Glutamatergic neuron (in vitro differentiated cells): ENCODE measurements around the gene MED12L. TPM values are rescaled to one million over a fixed set of nuclear protein-coding genes. Genes with fewer than 3 reads are reported as not detected.

Experiments used
- DNase-seq: peaks from one replicate; pipeline ENCODE4 v3.0.0; 2022
- H3K27ac Mint-ChIP-seq: one replicate; pipeline ENCODE4 v1.8.0; 2020; ENCODE audit warnings: mild to moderate bottlenecking, mixed read lengths, inconsistent platforms; ENCODE audit not compliant: unreplicated experiment
- H3K27me3 Mint-ChIP-seq: one replicate; pipeline ENCODE4 v1.8.0; 2020; ENCODE audit warnings: mild to moderate bottlenecking, moderate library complexity, mixed read lengths, inconsistent platforms; ENCODE audit not compliant: unreplicated experiment
- H3K36me3 Mint-ChIP-seq: one replicate; pipeline ENCODE4 v1.8.0; 2020; ENCODE audit warnings: mild to moderate bottlenecking, mixed read lengths, inconsistent platforms; ENCODE audit not compliant: unreplicated experiment
- H3K4me1 Mint-ChIP-seq: one replicate; pipeline ENCODE4 v1.8.0; 2020; ENCODE audit warnings: mild to moderate bottlenecking, low read depth, mixed read lengths, inconsistent platforms; ENCODE audit not compliant: unreplicated experiment
- H3K4me3 Mint-ChIP-seq: one replicate; pipeline ENCODE4 v1.8.0; 2020; ENCODE audit warnings: mild to moderate bottlenecking, mixed read lengths, inconsistent platforms; ENCODE audit not compliant: unreplicated experiment
- H3K9me3 Mint-ChIP-seq: one replicate; pipeline ENCODE4 v1.8.0; 2020; ENCODE audit warnings: mild to moderate bottlenecking, moderate library complexity, mixed read lengths, inconsistent platforms; ENCODE audit not compliant: unreplicated experiment
- total RNA-seq: library from RNA; stranded (reverse); fragmentation: NEBNext Ultra II Directional; extraction: Animal tissue kit (Norgen Biotek cat#: 25700); gene quantifications from one replicate; pipeline ENCODE4 v1.2.1, GENCODE V29; 2021; ENCODE audit not compliant: unreplicated experiment
- TF ChIP-seq, protein P1 (sequence below): fragments of 200-600 bp; sonication (generic); IDR thresholded peaks from one replicate; pipeline ENCODE4 v1.5.0; 2021; ENCODE audit not compliant: partially characterized antibody, unreplicated experiment

The MED12L gene
- total RNA-seq, 1 donor from 2014 or later: 7.8 TPM

DNA sequence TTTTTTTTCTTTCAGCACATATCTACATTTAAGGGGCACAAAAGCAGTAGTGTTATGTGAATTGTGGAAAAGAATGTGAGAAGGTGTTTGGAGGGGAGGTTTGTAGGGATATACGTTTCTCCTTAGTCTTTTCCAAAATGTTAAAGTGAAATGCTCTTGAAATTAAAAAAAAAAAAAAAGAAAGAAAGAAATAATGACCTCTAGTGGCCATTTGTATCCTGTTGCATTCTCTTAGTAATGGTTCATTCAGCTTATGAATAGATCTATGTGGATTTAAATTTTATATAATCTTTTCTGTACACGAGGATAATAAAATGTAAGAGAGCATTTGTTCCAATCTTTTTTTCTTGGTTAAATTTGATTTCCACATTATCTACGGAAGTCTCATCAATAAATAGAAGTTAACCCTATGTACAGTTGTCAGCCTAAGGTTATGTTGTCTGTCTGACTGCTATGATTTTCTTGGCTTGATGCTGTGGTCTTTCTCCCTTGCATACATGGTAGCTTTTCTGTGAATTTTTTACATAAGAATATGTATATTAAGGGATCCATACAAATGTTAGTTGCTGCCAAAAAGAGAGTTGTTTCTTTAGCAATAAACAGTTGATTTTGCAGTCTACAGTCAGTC is 242.2 kb downstream of the MED12L start:
- H3K27me3 Mint-ChIP-seq: no peaks in the 10 kb centered on the region
- H3K27ac Mint-ChIP-seq: no peak overlapping the region
- TF ChIP-seq, protein P1, sequence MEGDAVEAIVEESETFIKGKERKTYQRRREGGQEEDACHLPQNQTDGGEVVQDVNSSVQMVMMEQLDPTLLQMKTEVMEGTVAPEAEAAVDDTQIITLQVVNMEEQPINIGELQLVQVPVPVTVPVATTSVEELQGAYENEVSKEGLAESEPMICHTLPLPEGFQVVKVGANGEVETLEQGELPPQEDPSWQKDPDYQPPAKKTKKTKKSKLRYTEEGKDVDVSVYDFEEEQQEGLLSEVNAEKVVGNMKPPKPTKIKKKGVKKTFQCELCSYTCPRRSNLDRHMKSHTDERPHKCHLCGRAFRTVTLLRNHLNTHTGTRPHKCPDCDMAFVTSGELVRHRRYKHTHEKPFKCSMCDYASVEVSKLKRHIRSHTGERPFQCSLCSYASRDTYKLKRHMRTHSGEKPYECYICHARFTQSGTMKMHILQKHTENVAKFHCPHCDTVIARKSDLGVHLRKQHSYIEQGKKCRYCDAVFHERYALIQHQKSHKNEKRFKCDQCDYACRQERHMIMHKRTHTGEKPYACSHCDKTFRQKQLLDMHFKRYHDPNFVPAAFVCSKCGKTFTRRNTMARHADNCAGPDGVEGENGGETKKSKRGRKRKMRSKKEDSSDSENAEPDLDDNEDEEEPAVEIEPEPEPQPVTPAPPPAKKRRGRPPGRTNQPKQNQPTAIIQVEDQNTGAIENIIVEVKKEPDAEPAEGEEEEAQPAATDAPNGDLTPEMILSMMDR: peak; percentile 74
- peaks cover 1% of the 10 kb centered on the region for H3K9me3 Mint-ChIP-seq
- DNase-seq: no peak
- no peaks in the 10 kb centered on the region for H3K36me3 Mint-ChIP-seq
- no peak overlapping the region for H3K4me3 Mint-ChIP-seq
- H3K4me1 Mint-ChIP-seq: no peaks in the 10 kb centered on the region

DNA sequence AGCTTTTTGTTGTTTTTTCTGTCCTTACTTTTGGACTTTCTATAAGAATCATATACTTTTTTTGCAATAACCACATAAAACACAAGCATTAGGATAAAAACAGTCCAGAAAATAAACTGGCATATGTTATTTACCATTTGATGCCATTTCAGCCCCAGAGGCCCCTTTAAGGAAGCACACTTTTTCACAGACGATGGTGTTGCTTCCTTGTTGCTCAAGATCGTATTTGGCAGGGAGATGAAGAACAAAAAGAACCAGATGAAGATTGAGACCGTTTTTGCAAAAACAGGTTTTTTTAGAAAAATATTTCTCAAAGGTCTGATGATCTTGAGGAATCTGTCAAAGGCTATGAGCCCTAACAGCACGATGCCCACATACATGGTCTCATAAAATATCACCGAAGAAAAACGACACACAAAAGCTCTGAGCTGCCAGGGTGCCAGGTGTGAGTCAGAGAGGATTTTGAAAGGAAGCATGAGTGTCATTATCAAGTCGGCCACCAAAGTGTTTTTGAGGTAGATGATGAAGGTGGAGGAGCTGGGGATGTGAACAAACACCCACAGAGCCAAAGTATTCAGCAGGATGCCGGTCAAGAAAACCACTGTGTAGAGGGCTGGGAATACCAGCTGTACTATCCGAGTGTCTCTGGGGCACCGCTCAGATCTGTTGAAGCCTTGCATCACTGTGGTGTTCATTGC is 243.0 kb downstream of the MED12L start:
- Mint-ChIP-seq H3K9me3 (no peaks in the 10 kb centered on the region), H3K4me1 (no peaks in the 10 kb centered on the region), H3K36me3 (no peaks in the 10 kb centered on the region), H3K27me3 (no peaks in the 10 kb centered on the region), H3K27ac (no peak overlapping the region), H3K4me3 (no peak overlapping the region)
- TF ChIP-seq, protein P1: no peak
- no peak for DNase-seq

DNA sequence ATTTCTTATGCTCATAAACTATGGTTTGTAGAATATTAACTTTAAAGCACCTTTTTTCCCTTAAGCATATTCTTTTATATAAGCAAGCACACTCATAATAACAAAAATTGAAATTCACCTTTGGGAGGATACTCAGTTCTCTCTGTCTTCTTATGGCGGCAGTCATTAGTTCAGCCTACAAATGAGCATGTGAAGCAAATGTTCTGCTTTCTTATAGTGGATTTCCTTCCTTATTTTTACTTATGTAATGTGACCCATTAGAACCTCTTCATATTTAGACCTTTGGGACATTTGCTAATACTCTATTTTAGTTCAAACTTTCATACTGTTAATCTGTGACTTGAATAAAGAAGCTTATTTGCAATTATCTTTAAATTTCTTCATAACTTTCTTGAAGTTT is 243.9 kb downstream of the MED12L start, which contains the start of gene P2RY13:
Gene P2RY13, minus strand, starts transcription at position 187 of the 400 bp plus-strand sequence. Its CDS starts 21 bp downstream, at position 166.
- TF ChIP-seq, protein P1: no peak
- H3K36me3 Mint-ChIP-seq: no peaks in the 10 kb centered on the region
- no peak within 1 kb of the TSS for H3K27ac Mint-ChIP-seq
- H3K27me3 Mint-ChIP-seq: no peaks in the 10 kb centered on the region
- H3K4me3 Mint-ChIP-seq: no peak within 1 kb of the TSS
- DNase-seq: no peak
- H3K4me1 Mint-ChIP-seq: no peaks in the 10 kb centered on the region
- H3K9me3 Mint-ChIP-seq: no peaks in the 10 kb centered on the region

DNA sequence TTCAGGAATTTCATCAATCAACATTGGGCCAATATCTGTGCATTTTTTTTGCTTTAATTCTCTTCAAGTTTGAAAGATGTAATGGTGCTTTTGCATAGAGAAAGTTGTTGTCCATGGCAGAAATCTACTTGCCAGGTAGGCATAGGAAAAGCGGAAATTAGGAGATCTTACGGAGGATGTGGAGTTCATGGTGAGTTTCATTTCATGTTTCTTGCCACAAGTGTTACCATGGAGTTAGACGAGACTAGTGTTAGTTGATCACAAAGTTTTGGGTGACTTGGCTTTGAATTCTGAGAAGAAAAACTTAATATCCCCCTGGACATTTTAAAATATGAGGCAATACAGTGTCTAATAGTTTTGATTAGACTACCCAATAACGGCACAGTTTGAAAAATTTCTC is 244.9 kb downstream of the MED12L start:
- H3K36me3 Mint-ChIP-seq: no peaks in the 10 kb centered on the region
- H3K4me1 Mint-ChIP-seq: no peaks in the 10 kb centered on the region
- H3K27me3 Mint-ChIP-seq: no peaks in the 10 kb centered on the region
- H3K9me3 Mint-ChIP-seq: peaks cover 2% of the 10 kb centered on the region
- DNase-seq: no peak
- no peak overlapping the region for H3K4me3 Mint-ChIP-seq
- TF ChIP-seq, protein P1: no peak
- H3K27ac Mint-ChIP-seq: no peak overlapping the region

DNA sequence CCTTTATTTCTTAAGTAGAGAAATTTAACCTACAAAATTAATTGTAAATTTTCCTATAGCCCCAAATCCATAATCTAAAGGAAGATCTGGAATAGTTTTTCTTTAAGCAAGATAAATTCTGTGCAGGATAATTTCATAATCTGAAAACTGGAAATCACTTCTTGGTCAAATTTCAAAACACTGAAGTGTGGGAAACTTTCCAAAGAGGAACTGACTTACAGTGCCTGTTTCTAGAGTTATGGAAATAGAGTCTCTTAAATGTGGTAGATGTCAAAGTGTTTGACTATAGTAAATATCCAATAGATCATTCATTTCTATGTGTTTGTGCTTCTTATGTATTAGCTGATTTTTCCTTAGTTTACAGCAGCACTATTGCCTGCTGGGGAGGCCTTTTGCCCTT is 245.4 kb downstream of the MED12L start:
- Mint-ChIP-seq H3K9me3 (peaks cover 2% of the 10 kb centered on the region), H3K36me3 (no peaks in the 10 kb centered on the region), H3K4me1 (no peaks in the 10 kb centered on the region), H3K27ac (no peak overlapping the region), H3K4me3 (no peak overlapping the region), H3K27me3 (no peaks in the 10 kb centered on the region)
- TF ChIP-seq, protein P1: no peak
- no peak for DNase-seq
